Right lobe of liver (tissue), 4 donors: Measurements from ENCODE around the gene CYFIP1.

ENCODE experiments used
- CTCF ChIP-seq, 4 donors: fragments of 200-600 bp in 3 of 4; fragments of 450-650 bp in 1 of 4; IDR thresholded peaks; one replicate each; pipeline versions ENCODE4 v1.5.1 to v1.8.0; 2016 to 2022; ENCODE audit warnings: antibody characterized with exemption in 4 of 4, mild to moderate bottlenecking in 2 of 4
- POLR2A ChIP-seq: fragments of 450-650 bp; IDR thresholded peaks from one replicate; pipeline ENCODE4 v1.6.1; 2017; ENCODE audit warnings: antibody characterized with exemption, mild to moderate bottlenecking
- donor health status: DM: no; HTN: no; CAD: no.
- donor health status: DM: no; HTN: no; CAD: no.
- donor health status: DM: no; HTN: yes; CAD: no.

- TF ChIP-seq POLR2A: no peak
- no peak for TF ChIP-seq CTCF (IDR thresholded peaks at IDR 0.05)
Measured at GRCh38 chr15:22850055-22850454, 130.1 kb downstream of the CYFIP1 start.
